Natural killer cell (primary cell): Measurements from ENCODE around the gene KCTD11. TPM values are rescaled to one million over a fixed set of nuclear protein-coding genes. Genes with fewer than 3 reads are reported as not detected.

ENCODE experiments used
- ATAC-seq, 3 donors: fragments of 150-1000 bp in 2 of 3; fragments of 200-7000 bp in 1 of 3; cut with Tn5 transposase; 1 replicate in 1 of 3; 2 replicates in 2 of 3; pipeline ENCODE4 v1.10.0; 2021; ENCODE audit warnings: mild to moderate bottlenecking in 2 of 3, moderate library complexity in 2 of 3
- DNase-seq, 2 donors: peaks; one replicate each; pipeline versions ENCODE4 v3.0.0 to v3.0.0-alpha.2; 2013 to 2021; ENCODE audit warnings: mixed read lengths in 1 of 2
- H3K27ac ChIP-seq: one replicate; pipeline ENCODE4 v1.5.1; 2013; ENCODE audit warnings: mild to moderate bottlenecking, low read length
- H3K27me3 ChIP-seq: one replicate; pipeline ENCODE4 v1.6.1; 2013; ENCODE audit warnings: low read length; ENCODE audit not compliant: control insufficient read depth, insufficient read depth
- H3K36me3 ChIP-seq: one replicate; pipeline ENCODE4 v1.6.1; 2013; ENCODE audit warnings: low read length; ENCODE audit not compliant: control insufficient read depth, insufficient read depth
- H3K4me1 ChIP-seq: one replicate; pipeline ENCODE4 v1.6.1; 2013; ENCODE audit warnings: low read length; ENCODE audit not compliant: control insufficient read depth, insufficient read depth
- H3K4me3 ChIP-seq: one replicate; pipeline ENCODE4 v1.5.1; 2013; ENCODE audit warnings: low read length
- H3K9me3 ChIP-seq: one replicate; pipeline ENCODE4 v1.6.1; 2013; ENCODE audit warnings: low read length; ENCODE audit not compliant: control insufficient read depth, insufficient read depth
- H3K27ac Mint-ChIP-seq, 2 donors: one replicate each; pipeline ENCODE4 v1.8.0; 2022; ENCODE audit warnings: mild to moderate bottlenecking in 2 of 2, mixed read lengths in 2 of 2, moderate library complexity in 1 of 2
- H3K27me3 Mint-ChIP-seq, 2 donors: one replicate each; pipeline ENCODE4 v1.8.0; 2022; ENCODE audit warnings: low read depth in 2 of 2, mixed read lengths in 2 of 2
- H3K36me3 Mint-ChIP-seq: one replicate; pipeline ENCODE4 v1.8.0; 2022; ENCODE audit warnings: mixed read lengths
- H3K4me1 Mint-ChIP-seq, 2 donors: one replicate each; pipeline ENCODE4 v1.8.0; 2022; ENCODE audit warnings: mixed read lengths in 2 of 2
- H3K4me3 Mint-ChIP-seq: one replicate; pipeline ENCODE4 v1.8.0; 2022; ENCODE audit warnings: mild to moderate bottlenecking, moderate library complexity, mixed read lengths
- H3K9me3 Mint-ChIP-seq, 2 donors: one replicate each; pipeline ENCODE4 v1.8.0; 2022; ENCODE audit warnings: mixed read lengths in 2 of 2
- CTCF ChIP-seq: fragments of 200-600 bp; IDR thresholded peaks from one replicate; pipeline ENCODE4 v1.8.0; 2022; ENCODE audit warnings: antibody characterized with exemption
- WGBS: methylation state at CpG from one replicate; pipeline ENCODE4 v1.1.7; 2013; ENCODE audit warnings: missing lambda C conversion rate; ENCODE audit not compliant: insufficient coverage; 5-methylcytosine and 5-hydroxymethylcytosine counted together
- intact Hi-C: fragments of 100-400 bp; cut with micrococcal nuclease; formaldehyde crosslinking; loops from one replicate; pipeline ENCODE4 v1.14.2; 2022
- total RNA-seq, 4 donors: library from RNA; stranded (reverse); fragments of 120-200 nt in 1 of 4; gene quantifications; one replicate each; pipeline versions ENCODE4 v1.2.3 to v1.2.4, GENCODE V29; 2013 to 2022

Gene KCTD11
- total RNA-seq, 3 donors from 2014 or later (not counting 1 experiment from before 2014, with no cell fraction given) = 5.6 to 9.7 (median 8.3) TPM

- Histone ChIP-seq H3K27me3 (no peaks in the 10 kb centered on the region), H3K9me3 (no peaks in the 10 kb centered on the region), H3K4me3 (no peak overlapping the region), H3K4me1 (peaks cover 7% of the 10 kb centered on the region), H3K27ac (no peak overlapping the region), H3K36me3 (peaks cover 64% of the 10 kb centered on the region)
- TF ChIP-seq CTCF = no peak
- Mint-ChIP-seq H3K4me1 (peaks cover 0 to 31% of the 10 kb centered on the region in 2 donors), H3K9me3 (no peaks in the 10 kb centered on the region), H3K36me3 (no peaks in the 10 kb centered on the region), H3K27me3 (no peaks in the 10 kb centered on the region), H3K27ac (peak overlapping the region in 1 of 2 donors; percentile 89), H3K4me3 (no peak overlapping the region)
- no peak for ATAC-seq
- DNase-seq = no peak
- intact Hi-C loops = loop anchor here (1.0 kb wide), 1 partner anchor 67 kb away; no protein-coding TSS in a partner anchor
- WGBS = 96% methylated on average over 18 of the region's 18 CpGs
These were observed 5.0 kb upstream of the KCTD11 start for GRCh38 chr17:7346761-7347614.

DNA sequence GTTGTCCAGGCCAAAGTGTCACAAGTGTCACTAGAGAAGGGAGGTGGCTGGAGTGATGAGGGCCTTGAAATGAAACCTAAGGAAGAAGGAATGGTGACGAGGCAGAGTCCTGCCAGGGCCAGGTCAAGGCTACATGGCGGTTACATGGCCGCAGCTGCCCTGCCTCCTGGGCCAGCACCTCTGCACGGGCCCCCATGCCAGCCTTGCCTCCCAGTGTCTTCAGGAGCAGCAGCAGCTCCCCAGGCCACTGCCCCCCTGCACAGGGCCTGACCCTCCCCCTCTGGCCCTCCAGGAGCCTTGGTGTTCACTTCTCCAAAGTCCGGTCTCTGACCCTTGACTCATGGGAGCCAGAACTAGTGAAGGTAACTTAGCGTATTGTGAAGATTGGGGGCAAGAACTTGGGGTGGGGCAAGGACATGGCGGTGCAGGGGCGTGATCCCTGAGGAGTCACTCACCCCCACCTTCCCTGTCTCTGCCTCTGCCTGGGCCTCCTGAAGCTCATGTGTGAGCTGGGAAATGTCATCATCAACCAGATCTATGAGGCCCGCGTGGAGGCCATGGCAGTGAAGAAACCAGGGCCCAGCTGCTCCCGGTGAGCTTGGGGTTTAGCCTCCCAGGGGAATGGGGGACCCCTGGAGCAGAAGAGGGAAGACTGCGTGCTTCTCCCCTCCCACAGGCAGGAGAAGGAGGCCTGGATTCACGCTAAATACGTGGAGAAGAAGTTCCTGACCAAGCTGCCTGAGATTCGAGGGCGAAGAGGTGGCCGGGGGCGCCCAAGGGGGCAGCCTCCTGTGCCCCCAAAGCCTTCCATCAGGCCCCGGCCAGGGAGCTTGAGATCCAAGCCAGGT lies 4.1 kb upstream of the KCTD11 start:
- no peaks in the 10 kb centered on the region for H3K27me3 Mint-ChIP-seq
- Histone ChIP-seq H3K4me3 (no peak overlapping the region), H3K27ac (no peak overlapping the region), H3K4me1 (peaks cover 16% of the 10 kb centered on the region), H3K36me3 (peaks cover 57% of the 10 kb centered on the region), H3K9me3 (no peaks in the 10 kb centered on the region), H3K27me3 (no peaks in the 10 kb centered on the region)
- H3K27ac Mint-ChIP-seq = peak overlapping the region; percentile 58 to 89
- DNase-seq (no peak), ATAC-seq (no peak)
- no peaks in the 10 kb centered on the region for H3K9me3 Mint-ChIP-seq
- WGBS = 95% methylated on average over 18 of the region's 19 CpGs
- H3K4me1 Mint-ChIP-seq = peaks cover 7 to 39% of the 10 kb centered on the region in 2 donors
- intact Hi-C loops = no loop called here
- TF ChIP-seq CTCF = no peak
- H3K36me3 Mint-ChIP-seq = no peaks in the 10 kb centered on the region
- no peak overlapping the region for H3K4me3 Mint-ChIP-seq

- H3K9me3 ChIP-seq = no peaks in the 10 kb centered on the region
- H3K27me3 ChIP-seq = no peaks in the 10 kb centered on the region
- H3K36me3 ChIP-seq = peaks cover 49% of the 10 kb centered on the region
- ATAC-seq = no peak
- H3K9me3 Mint-ChIP-seq = no peaks in the 10 kb centered on the region
- no peak overlapping the region for H3K27ac ChIP-seq
- no peak for DNase-seq
- H3K27me3 Mint-ChIP-seq = no peaks in the 10 kb centered on the region
- H3K27ac Mint-ChIP-seq = peak overlapping the region; percentile 65 to 89
- intact Hi-C loops = no loop called here
- peaks cover 9 to 44% of the 10 kb centered on the region in 2 donors for H3K4me1 Mint-ChIP-seq
- H3K4me3 Mint-ChIP-seq = no peak overlapping the region
- WGBS = 92% methylated on average over 18 of the region's 19 CpGs
- H3K36me3 Mint-ChIP-seq = no peaks in the 10 kb centered on the region
- no peak overlapping the region for H3K4me3 ChIP-seq
- peaks cover 24% of the 10 kb centered on the region for H3K4me1 ChIP-seq
- TF ChIP-seq CTCF = no peak
These were observed 3.3 kb upstream of the KCTD11 start for GRCh38 chr17:7348478-7349242.
